ENCODE data around the gene MANSC4. TPM values are rescaled to one million over a fixed set of nuclear protein-coding genes. Genes with fewer than 3 reads are reported as not detected.

The MANSC4 gene
- total and polyA plus RNA-seq, 9 donors: 0.10 to 0.36 (median 0.25) TPM; not detected in 4

GRCh38 chr12:27806259-27806658, 26.2 kb upstream of the MANSC4 start:
- WGBS, 3 donors: 82 to 93% (median 86%) methylated on average over 4 of the region's 4 CpGs

DNA sequence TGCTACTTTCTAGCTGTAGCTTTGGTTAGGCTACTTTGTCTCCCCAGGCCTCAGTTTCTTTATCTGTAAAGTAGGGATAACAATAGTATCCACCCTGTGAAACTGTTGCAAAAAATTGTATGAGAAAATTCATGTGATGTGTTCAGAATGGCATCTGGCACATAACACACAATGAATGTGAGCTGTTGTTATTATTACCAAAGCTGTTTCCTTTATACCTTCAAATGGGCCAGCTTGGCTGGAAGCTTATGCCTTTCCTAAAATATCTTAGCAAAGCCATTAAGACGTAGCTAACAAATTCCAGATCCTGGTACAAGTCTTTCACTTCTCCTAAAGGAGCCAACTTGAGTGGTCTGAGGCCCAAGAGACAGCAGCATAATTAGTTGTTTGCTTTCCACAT, 25.2 kb upstream of the MANSC4 start:
- no peaks in the 10 kb centered on the region for H3K9me3 ChIP-seq
- H3K4me1 ChIP-seq (ENCODE audit: insufficient read depth): no peaks in the 10 kb centered on the region
- WGBS, 3 donors: 38 to 55% (median 38%) methylated on average over 1 of the region's 1 CpG
- no peaks in the 10 kb centered on the region for H3K36me3 ChIP-seq
- intact Hi-C loops (cut with DNase I): no loop called here
- H3K4me3 ChIP-seq: no peak overlapping the region
- no peak for DNase-seq
- TF ChIP-seq EP300 (IDR thresholded peaks at IDR 0.05): no peak
- no peak for TF ChIP-seq CTCF (IDR thresholded peaks at IDR 0.05)
- no peak for TF ChIP-seq POLR2A (IDR thresholded peaks at IDR 0.05)
- H3K27me3 ChIP-seq: no peaks in the 10 kb centered on the region
- no peak overlapping the region for H3K27ac ChIP-seq

More at GRCh38 chr12:27806259-27806658, 26.2 kb upstream of the MANSC4 start:
- intact Hi-C loops (cut with DNase I): no loop called here
- no peak for DNase-seq
- H3K36me3 ChIP-seq: no peaks in the 10 kb centered on the region
- no peaks in the 10 kb centered on the region for H3K27me3 ChIP-seq
- no peak overlapping the region for H3K27ac ChIP-seq
- no peaks in the 10 kb centered on the region for H3K4me1 ChIP-seq (ENCODE audit: insufficient read depth)
- H3K4me3 ChIP-seq: no peak overlapping the region
- TF ChIP-seq CTCF (IDR thresholded peaks at IDR 0.05): no peak
- TF ChIP-seq POLR2A (IDR thresholded peaks at IDR 0.05): no peak
- TF ChIP-seq EP300 (IDR thresholded peaks at IDR 0.05): no peak
- no peaks in the 10 kb centered on the region for H3K9me3 ChIP-seq

DNA sequence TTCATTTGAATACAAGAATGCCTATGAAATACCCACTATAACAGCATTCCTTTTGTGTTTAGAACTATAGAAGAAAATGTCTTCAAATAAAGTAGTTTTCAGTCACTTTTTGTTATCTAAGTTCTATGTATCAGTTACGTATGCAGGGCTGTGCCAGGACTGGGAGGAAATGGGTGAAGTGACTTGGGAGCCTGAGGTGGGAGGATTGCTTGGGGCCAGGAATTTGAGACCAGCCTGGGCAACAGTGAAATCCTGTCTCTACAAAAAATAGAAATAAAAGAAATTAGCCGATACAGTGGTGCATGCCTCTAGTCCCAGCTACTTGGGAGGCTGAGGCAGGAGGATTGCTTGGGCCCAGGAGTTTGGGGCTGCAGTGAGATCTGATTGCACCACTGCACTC, 22.9 kb upstream of the MANSC4 start:
- TF ChIP-seq POLR2A (IDR thresholded peaks at IDR 0.05) (no peak), CTCF (IDR thresholded peaks at IDR 0.05) (no peak), EP300 (IDR thresholded peaks at IDR 0.05) (no peak)
- Histone ChIP-seq H3K36me3 (no peaks in the 10 kb centered on the region), H3K27ac (no peak overlapping the region), H3K4me1 (ENCODE audit: insufficient read depth) (no peaks in the 10 kb centered on the region), H3K4me3 (no peak overlapping the region), H3K27me3 (no peaks in the 10 kb centered on the region), H3K9me3 (no peaks in the 10 kb centered on the region)
- no peak for DNase-seq
- intact Hi-C loops (cut with DNase I): no loop called here
- 81 to 92% (median 87%) methylated on average over 2 of the region's 2 CpGs for WGBS, 3 donors

GRCh38 chr12:27802511-27802910, 22.5 kb upstream of the MANSC4 start:
- no peaks in the 10 kb centered on the region for H3K4me1 ChIP-seq (ENCODE audit: insufficient read depth)
- no peak overlapping the region for H3K4me3 ChIP-seq
- intact Hi-C loops (cut with DNase I): no loop called here
- no peaks in the 10 kb centered on the region for H3K9me3 ChIP-seq
- 68 to 75% (median 69%) methylated on average over 4 of the region's 4 CpGs for WGBS, 3 donors
- DNase-seq: no peak
- no peaks in the 10 kb centered on the region for H3K27me3 ChIP-seq
- no peak overlapping the region for H3K27ac ChIP-seq
- TF ChIP-seq POLR2A (IDR thresholded peaks at IDR 0.05) (no peak), EP300 (IDR thresholded peaks at IDR 0.05) (no peak), CTCF (IDR thresholded peaks at IDR 0.05) (no peak)
- no peaks in the 10 kb centered on the region for H3K36me3 ChIP-seq
